Measurements from ENCODE around the gene KIF1C. TPM values are rescaled to one million over a fixed set of nuclear protein-coding genes. Genes with fewer than 3 reads are reported as not detected.

KIF1C gene
- total RNA-seq, 3 donors from 2014 or later (not counting 1 experiment from before 2014, with no cell fraction given) = 17.1 to 28.6 (median 22.2) TPM

DNA sequence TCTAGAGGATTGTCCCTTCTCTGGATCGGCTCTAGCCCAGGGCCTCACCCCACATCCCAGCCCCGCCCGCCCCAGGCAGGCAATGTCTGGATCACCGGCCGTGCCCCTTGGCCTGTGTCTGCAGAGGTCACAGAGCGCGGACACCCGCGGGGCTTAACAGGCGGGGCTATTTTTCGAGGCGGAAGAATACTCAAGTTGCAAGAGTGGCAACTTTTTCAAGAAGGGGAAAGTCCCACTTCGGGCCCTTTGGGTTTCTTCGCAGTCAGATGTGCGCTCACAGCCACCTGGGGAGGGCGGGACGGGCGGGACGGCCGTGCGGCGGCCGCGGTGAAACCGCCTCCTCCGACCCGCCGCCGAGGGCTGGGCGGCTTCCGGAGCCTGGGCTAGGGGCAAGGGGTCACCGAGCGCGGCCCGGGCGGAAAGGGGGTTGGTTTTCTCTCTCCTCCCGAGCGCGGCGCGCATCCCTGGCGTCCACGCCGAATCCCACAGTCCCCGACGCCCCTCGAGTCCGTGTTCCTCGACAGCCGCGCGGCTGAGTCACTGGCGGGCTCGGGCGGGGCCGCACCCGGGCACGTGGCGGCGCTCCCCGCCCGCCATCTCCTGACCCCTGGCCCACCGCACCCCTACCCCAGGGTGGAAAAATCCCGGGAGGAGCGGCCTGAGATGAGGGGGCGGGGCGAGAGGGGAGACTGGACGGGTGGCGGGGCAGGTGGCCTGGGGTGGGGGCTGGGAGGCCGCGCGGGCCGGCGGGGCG is 48.3 kb upstream of the KIF1C start:
- intact Hi-C loops (cut with micrococcal nuclease) = loop anchor here (5.0 kb wide), 1 partner anchor 468 kb away; the partner anchor contains the start of gene NUP88
- DNase-seq (peak; percentile 79 to 93), ATAC-seq (peak; percentile 31 to 68 (median 56))
- Histone ChIP-seq H3K27ac (ENCODE audit: low read length) (peak overlapping the region; percentile 97), H3K27me3 (ENCODE audit: control insufficient read depth, insufficient read depth, low read length) (no peaks in the 10 kb centered on the region), H3K9me3 (ENCODE audit: control insufficient read depth, insufficient read depth, low read length) (no peaks in the 10 kb centered on the region), H3K4me3 (ENCODE audit: low read length) (peak overlapping the region; percentile 99), H3K4me1 (ENCODE audit: control insufficient read depth, insufficient read depth, low read length) (peaks cover 39% of the 10 kb centered on the region), H3K36me3 (ENCODE audit: control insufficient read depth, insufficient read depth, low read length) (peaks cover 29% of the 10 kb centered on the region)
- peaks cover 39 to 46% of the 10 kb centered on the region in 2 donors for H3K4me1 Mint-ChIP-seq
- H3K36me3 Mint-ChIP-seq = peaks cover 14% of the 10 kb centered on the region
- H3K27ac Mint-ChIP-seq = peak overlapping the region; percentile 87 to 93
- TF ChIP-seq, protein P1, sequence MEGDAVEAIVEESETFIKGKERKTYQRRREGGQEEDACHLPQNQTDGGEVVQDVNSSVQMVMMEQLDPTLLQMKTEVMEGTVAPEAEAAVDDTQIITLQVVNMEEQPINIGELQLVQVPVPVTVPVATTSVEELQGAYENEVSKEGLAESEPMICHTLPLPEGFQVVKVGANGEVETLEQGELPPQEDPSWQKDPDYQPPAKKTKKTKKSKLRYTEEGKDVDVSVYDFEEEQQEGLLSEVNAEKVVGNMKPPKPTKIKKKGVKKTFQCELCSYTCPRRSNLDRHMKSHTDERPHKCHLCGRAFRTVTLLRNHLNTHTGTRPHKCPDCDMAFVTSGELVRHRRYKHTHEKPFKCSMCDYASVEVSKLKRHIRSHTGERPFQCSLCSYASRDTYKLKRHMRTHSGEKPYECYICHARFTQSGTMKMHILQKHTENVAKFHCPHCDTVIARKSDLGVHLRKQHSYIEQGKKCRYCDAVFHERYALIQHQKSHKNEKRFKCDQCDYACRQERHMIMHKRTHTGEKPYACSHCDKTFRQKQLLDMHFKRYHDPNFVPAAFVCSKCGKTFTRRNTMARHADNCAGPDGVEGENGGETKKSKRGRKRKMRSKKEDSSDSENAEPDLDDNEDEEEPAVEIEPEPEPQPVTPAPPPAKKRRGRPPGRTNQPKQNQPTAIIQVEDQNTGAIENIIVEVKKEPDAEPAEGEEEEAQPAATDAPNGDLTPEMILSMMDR (IDR thresholded peaks at IDR 0.05) = no peak
- H3K4me3 Mint-ChIP-seq = peak overlapping the region; percentile 74
- under 1% methylated on average over 67 of the region's 75 CpGs for WGBS (ENCODE audit: insufficient coverage)
- H3K27me3 Mint-ChIP-seq (ENCODE audit: low read depth in 2 of 2) = peaks cover 0 to 2% of the 10 kb centered on the region in 2 donors
- H3K9me3 Mint-ChIP-seq = no peaks in the 10 kb centered on the region

DNA sequence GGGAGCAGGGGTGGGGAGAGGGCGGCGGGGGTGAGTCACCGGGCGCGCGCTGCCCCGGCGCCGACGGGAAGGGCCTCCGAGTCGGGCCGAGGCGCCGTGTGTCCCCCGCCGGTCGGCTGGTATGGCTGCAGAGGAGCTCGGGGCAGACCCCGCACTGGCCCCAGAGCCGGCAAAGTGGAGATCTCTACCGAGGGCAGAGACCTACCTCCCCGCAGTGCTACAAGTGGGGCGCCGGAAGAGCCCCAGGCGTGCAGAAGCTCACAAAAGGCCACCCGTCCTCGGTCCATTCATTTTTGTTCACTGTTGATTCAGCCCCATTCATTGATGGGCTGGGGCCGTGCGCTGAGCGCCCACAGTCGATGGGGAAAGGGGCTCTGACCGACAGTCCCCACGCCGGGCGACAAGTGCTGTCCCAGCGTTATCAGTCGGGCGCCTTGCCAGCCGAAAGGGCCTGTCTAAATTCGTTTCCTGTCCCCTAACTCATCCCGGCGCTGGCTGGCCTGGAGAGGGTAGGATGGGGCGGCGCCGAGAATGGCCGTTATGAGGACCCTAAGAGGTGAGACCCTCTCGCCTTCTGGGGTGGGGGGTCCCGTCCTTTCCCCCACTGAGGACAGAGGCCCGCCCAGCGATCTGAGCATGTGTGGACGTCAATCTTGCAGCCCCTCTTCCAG is 47.5 kb upstream of the KIF1C start:
- DNase-seq (no peak), ATAC-seq (peak; percentile 13 to 21 (median 17))
- intact Hi-C loops (cut with micrococcal nuclease) = no loop called here
- Histone ChIP-seq H3K27ac (ENCODE audit: low read length) (peak overlapping the region; percentile 97), H3K4me3 (ENCODE audit: low read length) (peak overlapping the region; percentile 56), H3K4me1 (ENCODE audit: control insufficient read depth, insufficient read depth, low read length) (peaks cover 32% of the 10 kb centered on the region), H3K27me3 (ENCODE audit: control insufficient read depth, insufficient read depth, low read length) (no peaks in the 10 kb centered on the region), H3K36me3 (ENCODE audit: control insufficient read depth, insufficient read depth, low read length) (peaks cover 22% of the 10 kb centered on the region), H3K9me3 (ENCODE audit: control insufficient read depth, insufficient read depth, low read length) (no peaks in the 10 kb centered on the region)
- peaks cover 12% of the 10 kb centered on the region for H3K36me3 Mint-ChIP-seq
- H3K4me3 Mint-ChIP-seq = peak overlapping the region; percentile 87
- H3K27me3 Mint-ChIP-seq (ENCODE audit: low read depth in 2 of 2) = peaks cover 0 to 2% of the 10 kb centered on the region in 2 donors
- peaks cover 32 to 39% of the 10 kb centered on the region in 2 donors for H3K4me1 Mint-ChIP-seq
- peak overlapping the region; percentile 87 to 93 for H3K27ac Mint-ChIP-seq
- TF ChIP-seq, protein P1 (IDR thresholded peaks at IDR 0.05) = no peak
- no peaks in the 10 kb centered on the region for H3K9me3 Mint-ChIP-seq
- WGBS (ENCODE audit: insufficient coverage) = 6% methylated on average over 52 of the region's 52 CpGs

DNA sequence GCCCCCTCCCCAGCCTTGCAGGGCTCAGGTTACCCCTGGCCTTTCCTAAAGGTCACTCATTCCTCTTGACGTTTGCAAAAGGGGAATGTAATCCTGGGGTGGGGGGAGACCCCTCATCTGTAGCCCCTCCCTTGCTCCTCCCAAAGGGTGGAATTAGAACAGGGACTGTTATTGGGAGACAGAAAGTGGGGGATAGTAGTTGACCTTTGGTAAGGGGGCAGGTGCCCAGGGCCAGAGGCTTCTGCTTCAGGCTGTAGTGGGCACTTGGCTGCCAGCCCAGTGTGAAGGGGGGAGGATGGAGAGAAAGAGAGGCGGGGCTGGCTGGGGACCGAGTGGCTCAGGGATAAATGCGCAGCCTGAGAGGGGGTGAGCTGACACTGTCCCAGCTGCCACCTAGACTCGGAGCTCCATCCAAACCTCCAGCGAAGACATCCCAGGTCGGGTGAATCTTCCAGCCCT is 47.0 kb upstream of the KIF1C start, which contains the start of gene ENO3:
Gene ENO3 (plus strand): TSS at position 374 of the 459 bp plus-strand sequence. CDS start 711 bp downstream, outside the sequence.
- H3K9me3 ChIP-seq (ENCODE audit: control insufficient read depth, insufficient read depth, low read length) = no peaks in the 10 kb centered on the region
- WGBS (ENCODE audit: insufficient coverage) = 66% methylated on average over 6 of the region's 7 CpGs
- ATAC-seq (no peak), DNase-seq (no peak)
- peak within 1 kb of the TSS; percentile 87 for H3K4me3 Mint-ChIP-seq
- H3K27me3 ChIP-seq (ENCODE audit: control insufficient read depth, insufficient read depth, low read length) = no peaks in the 10 kb centered on the region
- H3K36me3 Mint-ChIP-seq = peaks cover 7% of the 10 kb centered on the region
- intact Hi-C loops (cut with micrococcal nuclease) = no loop called here
- peaks cover 0 to 2% of the 10 kb centered on the region in 2 donors for H3K27me3 Mint-ChIP-seq (ENCODE audit: low read depth in 2 of 2)
- peaks cover 26% of the 10 kb centered on the region for H3K4me1 ChIP-seq (ENCODE audit: control insufficient read depth, insufficient read depth, low read length)
- H3K9me3 Mint-ChIP-seq = no peaks in the 10 kb centered on the region
- H3K27ac Mint-ChIP-seq = peak within 1 kb of the TSS; percentile 87 to 93
- peak within 1 kb of the TSS; percentile 56 for H3K4me3 ChIP-seq (ENCODE audit: low read length)
- H3K27ac ChIP-seq (ENCODE audit: low read length) = peak within 1 kb of the TSS; percentile 97
- TF ChIP-seq, protein P1 (IDR thresholded peaks at IDR 0.05) = no peak
- peaks cover 26 to 33% of the 10 kb centered on the region in 2 donors for H3K4me1 Mint-ChIP-seq
- peaks cover 17% of the 10 kb centered on the region for H3K36me3 ChIP-seq (ENCODE audit: control insufficient read depth, insufficient read depth, low read length)

Measured in natural killer cell (primary cell).